Measurements from ENCODE around the gene ZNF835. TPM values are rescaled to one million over a fixed set of nuclear protein-coding genes. Genes with fewer than 3 reads are reported as not detected.

ZNF835 gene
- total RNA-seq, 2 donors from 2014 or later: 4.0 to 4.2 TPM

DNA sequence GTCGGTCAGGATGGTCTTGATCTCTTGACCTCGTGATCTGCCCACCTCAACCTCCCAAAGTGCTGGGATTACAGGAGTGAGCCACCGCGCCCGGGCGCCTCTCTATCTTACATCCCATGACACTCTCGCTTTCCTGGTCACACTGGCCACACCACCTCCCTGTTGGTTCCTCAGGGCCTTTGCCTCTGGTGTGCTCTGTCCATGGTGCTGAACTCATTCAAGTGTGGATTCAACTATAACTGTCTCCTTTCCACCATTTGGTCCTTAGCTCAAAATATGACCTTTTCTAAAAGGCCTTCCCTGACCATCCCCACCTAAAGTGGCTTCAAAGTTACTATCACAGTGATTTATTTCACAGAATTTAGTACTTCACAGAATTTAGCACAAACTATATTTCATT, 32.3 kb downstream of the ZNF835 start:
- no peaks in the 10 kb centered on the region for H3K36me3 ChIP-seq (replicated peaks in 1 of 2; ENCODE audit: insufficient read depth in 1 of 2, low read depth in 2 of 2)
- DNase-seq: no peak
- intact Hi-C loops (cut with DNase I): no loop called here
- TF ChIP-seq, protein P1, sequence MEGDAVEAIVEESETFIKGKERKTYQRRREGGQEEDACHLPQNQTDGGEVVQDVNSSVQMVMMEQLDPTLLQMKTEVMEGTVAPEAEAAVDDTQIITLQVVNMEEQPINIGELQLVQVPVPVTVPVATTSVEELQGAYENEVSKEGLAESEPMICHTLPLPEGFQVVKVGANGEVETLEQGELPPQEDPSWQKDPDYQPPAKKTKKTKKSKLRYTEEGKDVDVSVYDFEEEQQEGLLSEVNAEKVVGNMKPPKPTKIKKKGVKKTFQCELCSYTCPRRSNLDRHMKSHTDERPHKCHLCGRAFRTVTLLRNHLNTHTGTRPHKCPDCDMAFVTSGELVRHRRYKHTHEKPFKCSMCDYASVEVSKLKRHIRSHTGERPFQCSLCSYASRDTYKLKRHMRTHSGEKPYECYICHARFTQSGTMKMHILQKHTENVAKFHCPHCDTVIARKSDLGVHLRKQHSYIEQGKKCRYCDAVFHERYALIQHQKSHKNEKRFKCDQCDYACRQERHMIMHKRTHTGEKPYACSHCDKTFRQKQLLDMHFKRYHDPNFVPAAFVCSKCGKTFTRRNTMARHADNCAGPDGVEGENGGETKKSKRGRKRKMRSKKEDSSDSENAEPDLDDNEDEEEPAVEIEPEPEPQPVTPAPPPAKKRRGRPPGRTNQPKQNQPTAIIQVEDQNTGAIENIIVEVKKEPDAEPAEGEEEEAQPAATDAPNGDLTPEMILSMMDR (IDR thresholded peaks at IDR 0.05): no peak
- no peak for TF ChIP-seq POLR2A (IDR thresholded peaks at IDR 0.05)
- H3K27me3 ChIP-seq: peaks cover 0 to 8% of the 10 kb centered on the region in 2 donors
- no peak overlapping the region for H3K4me3 ChIP-seq
- 31 to 34% methylated on average over 7 of the region's 7 CpGs for WGBS, 2 donors
- H3K9me3 ChIP-seq: peaks cover 0 to under 1% (median 0%) of the 10 kb centered on the region in 3 donors
- H3K27ac ChIP-seq: no peak overlapping the region
- ATAC-seq: no peak
- H3K4me1 ChIP-seq: no peaks in the 10 kb centered on the region

DNA sequence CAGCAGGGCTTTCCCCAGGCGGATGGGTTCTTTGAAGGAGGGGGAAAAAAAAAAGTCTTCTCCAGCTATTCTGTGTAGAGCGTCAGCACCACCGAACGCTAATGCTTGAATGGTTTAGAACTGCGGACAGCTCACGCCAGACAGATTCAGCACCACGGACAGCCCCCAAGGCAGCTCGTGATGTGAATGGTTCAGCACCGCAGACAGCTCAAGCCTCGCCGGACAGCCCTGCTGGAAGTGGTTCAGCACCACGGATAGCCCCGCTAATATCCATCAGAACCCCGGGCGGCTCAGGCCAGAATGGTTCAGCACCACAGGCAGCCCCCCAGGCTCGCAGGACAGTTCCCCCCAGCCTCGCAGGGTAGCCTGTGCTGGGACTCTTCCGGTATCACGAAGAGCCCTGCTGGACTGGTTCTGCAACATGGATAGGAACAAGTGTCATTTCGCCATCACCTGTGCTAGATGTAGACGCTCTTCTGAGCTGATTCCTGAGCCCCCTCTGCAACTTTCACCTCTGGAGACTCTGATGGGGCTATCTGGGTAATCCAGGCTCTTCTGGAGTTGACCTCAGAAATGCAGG, 33.5 kb downstream of the ZNF835 start:
- WGBS, 2 donors: 8 to 24% methylated on average over 15 to 21 of the region's 21 CpGs
- intact Hi-C loops (cut with DNase I): no loop called here
- H3K27me3 ChIP-seq: peaks cover 0 to 1% of the 10 kb centered on the region in 2 donors
- no peak overlapping the region for H3K27ac ChIP-seq
- H3K9me3 ChIP-seq: peaks cover 0 to 6% (median 0%) of the 10 kb centered on the region in 3 donors
- TF ChIP-seq POLR2A (IDR thresholded peaks at IDR 0.05): no peak
- TF ChIP-seq, protein P1 (IDR thresholded peaks at IDR 0.05): no peak
- H3K36me3 ChIP-seq (replicated peaks in 1 of 2; ENCODE audit: insufficient read depth in 1 of 2, low read depth in 2 of 2): no peaks in the 10 kb centered on the region
- no peak overlapping the region for H3K4me3 ChIP-seq
- no peaks in the 10 kb centered on the region for H3K4me1 ChIP-seq
- peak; percentile 31 to 72 (median 60) for DNase-seq
- peak; percentile 21 for ATAC-seq

DNA sequence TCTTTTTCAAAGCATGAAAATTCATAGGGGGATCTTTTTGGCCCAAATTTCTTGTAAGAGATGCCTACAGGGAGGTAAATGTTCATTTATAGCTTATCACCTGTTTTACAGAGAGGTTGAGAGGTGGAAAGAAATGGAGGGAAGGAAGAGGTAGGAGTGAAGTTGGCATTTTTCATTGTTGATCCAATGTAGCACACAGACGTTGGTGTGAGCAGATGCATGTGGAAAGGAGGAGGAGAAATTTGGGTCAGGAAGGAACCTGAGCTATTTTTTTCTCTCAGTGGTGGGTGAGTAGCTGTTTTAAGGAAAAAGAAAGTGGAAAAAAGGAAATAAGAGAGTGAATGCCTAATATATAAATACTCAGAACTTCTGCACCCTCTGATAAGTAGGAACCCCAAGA, 38.5 kb downstream of the ZNF835 start:
- WGBS, 2 donors: 9 to 10% methylated on average over 1 of the region's 1 CpG
- TF ChIP-seq, protein P1 (IDR thresholded peaks at IDR 0.05): no peak
- no peak for TF ChIP-seq POLR2A (IDR thresholded peaks at IDR 0.05)
- no peaks in the 10 kb centered on the region for H3K36me3 ChIP-seq (replicated peaks in 1 of 2; ENCODE audit: insufficient read depth in 1 of 2, low read depth in 2 of 2)
- no peak overlapping the region for H3K4me3 ChIP-seq
- H3K27me3 ChIP-seq: no peaks in the 10 kb centered on the region
- peaks cover 0 to 34% (median 0%) of the 10 kb centered on the region in 3 donors for H3K9me3 ChIP-seq
- no peak for ATAC-seq
- intact Hi-C loops (cut with DNase I): no loop called here
- no peak for DNase-seq
- no peaks in the 10 kb centered on the region for H3K4me1 ChIP-seq
- H3K27ac ChIP-seq: no peak overlapping the region

DNA sequence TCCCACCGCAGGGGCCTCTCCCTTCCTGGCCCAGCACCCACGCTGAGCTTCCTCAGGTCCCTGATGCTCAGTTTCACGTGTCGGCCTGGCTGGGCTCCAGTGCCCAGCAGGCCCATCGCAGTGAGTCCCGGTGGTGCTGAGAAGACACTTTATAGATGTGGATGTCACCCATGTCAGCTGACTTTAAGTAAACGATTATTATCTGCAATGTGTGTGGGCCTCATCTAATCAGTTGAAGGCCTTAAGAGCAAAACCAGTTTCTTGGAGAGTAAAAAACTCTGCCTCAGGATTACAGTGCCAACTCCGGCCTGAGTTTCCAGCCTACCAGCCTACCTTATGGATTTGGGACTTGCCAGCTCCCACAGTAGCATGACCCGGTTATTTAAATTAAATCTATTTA, 45.8 kb downstream of the ZNF835 start:
- Histone ChIP-seq H3K9me3 (peaks cover 0 to 48% (median 0%) of the 10 kb centered on the region in 3 donors), H3K4me1 (no peaks in the 10 kb centered on the region), H3K4me3 (no peak overlapping the region), H3K36me3 (replicated peaks in 1 of 2; ENCODE audit: insufficient read depth in 1 of 2, low read depth in 2 of 2) (peaks cover 7 to 9% of the 10 kb centered on the region in 2 donors), H3K27me3 (no peaks in the 10 kb centered on the region), H3K27ac (no peak overlapping the region)
- WGBS, 2 donors: 87 to 93% methylated on average over 9 of the region's 9 CpGs
- TF ChIP-seq, protein P1 (IDR thresholded peaks at IDR 0.05): no peak
- no peak for TF ChIP-seq POLR2A (IDR thresholded peaks at IDR 0.05)
- intact Hi-C loops (cut with DNase I): no loop called here
- no peak for DNase-seq
- no peak for ATAC-seq

DNA sequence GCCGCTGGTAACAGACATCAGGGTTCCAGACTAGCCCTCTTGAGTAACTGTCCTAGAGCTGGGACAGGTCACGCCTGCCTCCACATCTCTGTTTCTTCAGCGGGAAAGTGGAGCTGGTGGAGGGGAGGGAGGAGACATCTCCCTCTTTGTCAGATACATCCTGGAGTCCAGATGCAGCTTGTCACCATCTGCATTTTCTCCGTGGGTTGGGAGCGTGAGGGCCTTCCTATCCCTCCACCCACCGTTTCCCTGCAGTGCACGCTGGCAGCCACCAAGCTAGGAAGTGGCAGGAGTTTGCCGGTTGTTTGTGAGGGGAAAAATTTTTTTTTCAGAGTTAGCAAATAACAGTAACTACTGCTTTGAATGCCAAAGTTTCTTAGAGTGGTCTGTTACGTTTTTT, 48.6 kb downstream of the ZNF835 start:
- Histone ChIP-seq H3K27me3 (no peaks in the 10 kb centered on the region), H3K27ac (no peak overlapping the region), H3K4me3 (no peak overlapping the region), H3K36me3 (replicated peaks in 1 of 2; ENCODE audit: insufficient read depth in 1 of 2, low read depth in 2 of 2) (peaks cover 7 to 9% of the 10 kb centered on the region in 2 donors), H3K4me1 (no peaks in the 10 kb centered on the region), H3K9me3 (peaks cover 0 to 33% (median 0%) of the 10 kb centered on the region in 3 donors)
- intact Hi-C loops (cut with DNase I): no loop called here
- 80 to 93% methylated on average over 6 to 9 of the region's 9 CpGs for WGBS, 2 donors
- ATAC-seq: no peak
- TF ChIP-seq POLR2A (IDR thresholded peaks at IDR 0.05): no peak
- TF ChIP-seq, protein P1 (IDR thresholded peaks at IDR 0.05): no peak
- DNase-seq: no peak

Data from body of pancreas (tissue), 4 donors.